Amygdala (tissue), 56 donors: ENCODE measurements around the gene SCNN1A.

Source experiments
- DNase-seq, 56 donors: peaks; one replicate each; lab custom pipeline; 2025; lab: John Stamatoyannopoulos, UW

Gene SCNN1A

DNA sequence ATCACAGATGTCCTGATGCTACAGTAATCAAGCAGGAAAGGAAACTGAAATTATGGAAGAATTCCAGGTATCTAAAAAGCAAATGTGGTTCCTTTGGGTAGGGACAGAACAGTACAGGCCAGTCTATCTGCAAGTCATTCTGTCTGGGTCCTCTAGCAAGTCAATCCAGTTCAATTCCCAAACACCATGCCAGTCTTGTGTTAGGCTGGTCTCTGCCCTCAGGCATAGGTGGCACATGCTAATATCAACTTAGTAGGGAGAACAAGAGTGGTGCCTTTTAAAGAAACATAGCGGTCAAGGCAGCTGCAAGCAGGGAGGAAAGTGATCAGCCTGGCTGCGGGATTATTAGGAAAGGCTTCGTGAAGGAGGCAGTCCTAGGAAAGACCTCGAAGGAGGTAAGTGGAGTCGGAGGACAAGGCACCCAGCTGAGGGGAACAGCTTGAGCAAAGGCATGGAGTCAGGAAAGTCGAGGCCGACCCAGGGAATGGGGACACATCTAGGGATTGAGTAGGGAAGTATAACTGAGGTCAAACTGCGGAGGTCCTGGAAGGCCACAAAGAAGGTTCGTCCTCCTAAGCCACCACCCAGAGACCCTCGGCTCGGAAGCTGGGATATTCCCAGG, 68.7 kb downstream of the SCNN1A start:
- DNase-seq: no peak

DNA sequence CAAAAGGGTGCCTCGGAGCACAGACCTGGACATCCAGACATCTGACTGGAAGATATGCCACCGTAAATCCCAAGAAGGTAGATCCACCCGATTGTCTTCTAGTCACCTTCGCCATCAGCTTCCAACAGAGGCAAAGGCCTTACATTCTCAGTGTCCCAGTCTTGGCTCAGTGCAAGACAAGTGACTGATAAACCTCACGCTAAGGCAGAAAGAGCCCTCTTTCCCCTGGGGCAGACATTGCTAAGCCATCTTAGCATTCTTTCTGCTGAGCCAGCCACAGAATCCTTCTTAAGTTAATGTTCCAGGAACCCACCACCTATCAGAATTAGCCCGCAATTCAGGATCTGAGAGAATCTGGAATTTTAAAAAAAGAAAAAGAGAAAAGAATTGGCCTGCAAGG, 69.2 kb downstream of the SCNN1A start:
- no peak for DNase-seq

DNA sequence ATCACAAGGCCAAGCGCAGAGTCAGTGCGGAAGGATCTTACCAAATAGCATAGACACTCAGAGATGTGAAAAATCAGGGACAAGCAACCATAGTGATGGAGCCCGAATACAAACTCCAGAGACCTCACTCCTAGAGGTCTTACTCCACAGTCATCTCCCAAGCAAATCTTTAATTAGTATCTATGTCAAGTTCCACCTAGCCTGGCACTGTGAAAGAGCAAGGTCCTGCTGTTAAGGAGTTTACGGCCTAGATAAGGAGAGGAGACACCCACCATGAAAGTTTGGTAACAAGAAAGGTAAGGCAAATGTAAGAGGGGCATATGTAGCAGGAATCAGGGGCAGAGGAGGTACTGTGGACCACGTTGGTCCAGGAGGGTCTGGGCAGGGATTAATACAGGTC, 72.3 kb downstream of the SCNN1A start:
- no peak for DNase-seq

DNA sequence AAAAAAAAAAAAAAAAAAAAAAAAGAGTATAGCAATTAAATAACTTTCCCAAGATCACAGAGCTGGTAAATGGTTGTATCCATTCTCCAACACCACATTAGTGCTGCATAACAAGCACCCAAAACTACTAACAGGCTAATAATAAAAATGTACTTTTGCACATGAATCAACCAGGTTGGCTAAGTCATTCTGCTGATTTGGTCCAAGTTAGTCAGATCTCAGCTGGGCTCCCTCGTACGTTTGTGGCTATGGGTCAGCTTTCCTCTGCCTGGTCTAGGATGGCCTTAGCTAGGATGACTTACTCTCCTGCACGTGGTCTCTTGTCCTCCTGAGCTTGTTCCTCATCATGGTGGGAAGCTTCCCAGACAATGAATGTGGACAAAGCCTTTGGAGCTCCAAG, 72.7 kb downstream of the SCNN1A start:
- no peak for DNase-seq

DNA sequence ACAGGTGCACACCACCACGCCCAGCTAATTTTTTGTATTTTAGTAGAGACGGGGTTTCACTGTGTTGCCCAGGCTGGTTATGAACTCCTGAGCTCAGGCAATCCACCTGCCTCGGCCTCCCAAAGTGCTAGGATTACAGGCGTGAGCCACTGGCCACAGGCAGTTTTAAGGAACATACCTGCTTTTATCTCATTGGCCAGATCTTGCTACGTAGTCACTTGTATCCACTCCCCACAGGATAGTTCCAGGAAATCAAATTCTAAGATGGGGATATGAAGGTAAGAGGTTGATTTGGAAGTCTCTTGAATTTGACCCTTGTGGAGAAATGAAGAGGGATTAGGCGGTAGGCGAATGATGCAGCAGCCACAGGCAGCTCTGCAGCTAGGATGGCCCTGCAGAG, 73.6 kb downstream of the SCNN1A start:
- no peak for DNase-seq

DNA sequence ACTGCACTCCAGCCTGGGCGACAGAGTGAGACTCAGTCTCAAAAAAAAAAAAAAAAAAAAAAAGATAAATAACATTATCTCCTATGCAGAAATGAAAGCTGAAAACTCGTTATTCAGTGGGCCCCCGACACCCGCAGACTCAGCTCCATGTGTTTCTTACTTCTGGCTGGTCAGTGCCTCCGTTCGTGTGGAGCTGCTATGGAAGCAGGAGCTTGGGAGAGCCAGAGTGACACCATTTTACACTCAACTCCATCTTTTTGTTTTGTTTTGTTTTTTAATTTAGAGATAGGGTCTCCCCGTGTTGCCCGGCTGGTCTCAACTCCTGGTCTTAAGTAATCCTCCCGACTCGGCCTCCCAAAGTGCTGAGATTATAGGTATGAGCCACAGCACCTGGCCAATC, 78.2 kb downstream of the SCNN1A start:
- no peak for DNase-seq
